GM18505 (cell line): Measurements from ENCODE around the gene MKLN1.
A peak's percentile ranks its signal among the peaks of the same experiment; 100 is the strongest.

Source experiments
- ATAC-seq: cut with Tn5 transposase; IDR thresholded peaks from one replicate; pipeline ENCODE4 v1.9.1; 2021; ENCODE audit not compliant: unreplicated experiment
- POLR2A ChIP-seq: IDR thresholded peaks from 4 replicates; pipeline ENCODE4 v1.6.1; 2011; ENCODE audit warnings: borderline replicate concordance; ENCODE audit not compliant: insufficient read depth, insufficient read length; ENCODE audit errors: extremely low read depth

MKLN1 gene

GRCh38 chr7:131488361-131488760 lies 160.7 kb downstream of the MKLN1 start:
- ATAC-seq = no peak

GRCh38 chr7:131489196-131489595 lies 161.5 kb downstream of the MKLN1 start:
- TF ChIP-seq POLR2A = no peak
- no peak for ATAC-seq

More at GRCh38 chr7:131488361-131488760, 160.7 kb downstream of the MKLN1 start:
- TF ChIP-seq POLR2A = no peak

GRCh38 chr7:131489881-131490280 lies 162.2 kb downstream of the MKLN1 start:
- TF ChIP-seq POLR2A = no peak
- ATAC-seq = no peak

- ATAC-seq = no peak
- TF ChIP-seq POLR2A = no peak
Observed at GRCh38 chr7:131493081-131493480, 165.4 kb downstream of the MKLN1 start.

GRCh38 chr7:131493581-131493980 lies 165.9 kb downstream of the MKLN1 start:
- no peak for TF ChIP-seq POLR2A
- ATAC-seq = no peak

GRCh38 chr7:131494182-131494581 lies 166.5 kb downstream of the MKLN1 start:
- no peak for ATAC-seq
- no peak for TF ChIP-seq POLR2A

- no peak for ATAC-seq
- TF ChIP-seq POLR2A = no peak
Observed at GRCh38 chr7:131495669-131496498, 168.2 kb downstream of the MKLN1 start.

GRCh38 chr7:131497454-131497853 lies 169.8 kb downstream of the MKLN1 start:
- no peak for ATAC-seq
- no peak for TF ChIP-seq POLR2A

- ATAC-seq = no peak
- no peak for TF ChIP-seq POLR2A
Observed at GRCh38 chr7:131498237-131498885, 170.7 kb downstream of the MKLN1 start.

GRCh38 chr7:131499801-131500200 lies 172.1 kb downstream of the MKLN1 start:
- no peak for TF ChIP-seq POLR2A
- ATAC-seq = no peak

GRCh38 chr7:131500357-131500756 lies 172.7 kb downstream of the MKLN1 start:
- ATAC-seq = no peak
- TF ChIP-seq POLR2A = no peak

GRCh38 chr7:131501422-131501821 lies 173.7 kb downstream of the MKLN1 start:
- peak; percentile 73 for ATAC-seq
- TF ChIP-seq POLR2A = no peak

- no peak for TF ChIP-seq POLR2A
- ATAC-seq = no peak
Observed at GRCh38 chr7:131501930-131502685, 174.4 kb downstream of the MKLN1 start.

GRCh38 chr7:131502810-131503508 lies 175.3 kb downstream of the MKLN1 start:
- no peak for TF ChIP-seq POLR2A

GRCh38 chr7:131503639-131504038 lies 176.0 kb downstream of the MKLN1 start:
- no peak for ATAC-seq
- TF ChIP-seq POLR2A = no peak

More at GRCh38 chr7:131502810-131503508, 175.3 kb downstream of the MKLN1 start:
- ATAC-seq = no peak
